Activated naive CD8-positive, alpha-beta T cell treated with anti-CD3 and anti-CD28 coated beads, Interleukin-2, amount 10 ng/mL, durations not matched to agents 7 days and 5 days (primary cell): ENCODE results near the gene PFKFB3. TPM values are rescaled to one million over a fixed set of nuclear protein-coding genes. Genes with fewer than 3 reads are reported as not detected.

Experiments used
- ATAC-seq: fragments of 150-1000 bp; cut with Tn5 transposase; one replicate; pipeline ENCODE4 v1.10.0; 2021; ENCODE audit warnings: low read depth, moderate library complexity
- POLR2A ChIA-PET: fragments of 350-600 bp; sonication (Branson Sonifier 250); formaldehyde crosslinking; loops from one replicate; lab custom pipeline; 2021; ENCODE audit warnings: antibody characterized with exemption; lab: Charles Lee
- DNase-seq: peaks from one replicate; pipeline ENCODE4 v3.0.0; 2021
- H3K27ac Mint-ChIP-seq: one replicate; pipeline ENCODE4 v1.8.0; 2022; ENCODE audit warnings: mild to moderate bottlenecking, mixed read lengths
- H3K27me3 Mint-ChIP-seq: one replicate; pipeline ENCODE4 v1.8.0; 2022; ENCODE audit warnings: mild to moderate bottlenecking, moderate library complexity, mixed read lengths
- H3K36me3 Mint-ChIP-seq: one replicate; pipeline ENCODE4 v1.8.0; 2021; ENCODE audit warnings: mild to moderate bottlenecking, mixed read lengths
- H3K4me1 Mint-ChIP-seq: one replicate; pipeline ENCODE4 v1.8.0; 2021; ENCODE audit warnings: mixed read lengths
- H3K4me3 Mint-ChIP-seq: one replicate; pipeline ENCODE4 v1.8.0; 2022; ENCODE audit warnings: mild to moderate bottlenecking, moderate library complexity, mixed read lengths
- H3K9me3 Mint-ChIP-seq: one replicate; pipeline ENCODE4 v1.8.0; 2021; ENCODE audit warnings: mixed read lengths
- total RNA-seq, 2 experiments: library from RNA; stranded (reverse); gene quantifications; one replicate each; pipeline ENCODE4 v1.2.3, GENCODE V29; 2021

Gene PFKFB3
- total RNA-seq, 2 experiments from 2014 or later: 75.1 to 77.2 TPM

DNA sequence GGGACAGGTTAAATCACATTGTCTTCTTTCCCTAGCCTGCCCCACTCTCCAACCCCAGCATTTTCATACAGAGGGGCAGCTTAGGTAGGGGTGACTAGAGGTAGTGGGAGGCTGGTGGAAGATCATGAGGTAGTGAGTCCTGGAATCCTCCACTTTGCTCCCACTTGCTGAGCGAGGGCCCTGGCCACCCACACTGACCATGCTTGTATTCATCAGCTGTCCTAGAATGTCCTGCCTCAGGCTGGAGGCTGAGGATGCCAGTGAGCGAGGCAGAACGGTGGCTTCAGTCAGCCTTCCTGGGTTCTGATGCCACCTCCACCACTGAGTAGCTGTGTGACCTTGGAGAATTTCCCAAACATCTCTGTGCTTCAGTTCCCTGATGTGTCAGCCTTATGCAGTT lies 34.6 kb upstream of the PFKFB3 start:
- H3K4me1 Mint-ChIP-seq: peaks cover 54% of the 10 kb centered on the region

DNA sequence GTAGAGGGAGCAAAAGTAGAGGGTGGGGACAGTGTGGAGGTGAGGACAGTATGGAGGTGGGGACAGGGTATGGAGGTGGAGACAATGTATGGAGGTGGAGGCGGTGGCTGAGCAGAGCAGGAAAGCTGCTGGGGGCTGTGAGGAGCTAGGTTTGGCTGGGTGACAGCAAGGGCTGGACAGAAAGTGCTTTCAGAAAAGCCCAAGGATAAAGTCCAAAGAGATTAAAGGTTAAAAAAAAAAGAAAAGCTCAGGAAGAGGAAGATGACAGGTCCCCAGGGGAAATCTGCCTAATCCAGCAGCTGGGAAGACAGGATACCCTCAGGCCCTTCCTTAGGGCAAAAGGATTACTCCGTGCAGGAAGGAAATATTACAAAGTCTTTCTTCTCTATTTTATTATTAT lies 32.1 kb upstream of the PFKFB3 start:
- Mint-ChIP-seq H3K36me3 (peaks cover 15% of the 10 kb centered on the region), H3K27ac (no peak overlapping the region), H3K27me3 (no peaks in the 10 kb centered on the region), H3K4me1 (peaks cover 52% of the 10 kb centered on the region), H3K9me3 (no peaks in the 10 kb centered on the region), H3K4me3 (no peak overlapping the region)
- POLR2A ChIA-PET: no interaction called here
- no peak for ATAC-seq
- no peak for DNase-seq

More for the DNA sequence above, 34.6 kb upstream of the PFKFB3 start:
- Mint-ChIP-seq H3K9me3 (no peaks in the 10 kb centered on the region), H3K27ac (no peak overlapping the region), H3K36me3 (peaks cover 14% of the 10 kb centered on the region), H3K4me3 (no peak overlapping the region), H3K27me3 (no peaks in the 10 kb centered on the region)
- ATAC-seq (no peak), DNase-seq (no peak)
- POLR2A ChIA-PET: interaction anchor here (0.9 kb wide), 1 partner anchor 34 kb away, joined by 7 read pairs; the partner anchor contains the start of gene PFKFB3

DNA sequence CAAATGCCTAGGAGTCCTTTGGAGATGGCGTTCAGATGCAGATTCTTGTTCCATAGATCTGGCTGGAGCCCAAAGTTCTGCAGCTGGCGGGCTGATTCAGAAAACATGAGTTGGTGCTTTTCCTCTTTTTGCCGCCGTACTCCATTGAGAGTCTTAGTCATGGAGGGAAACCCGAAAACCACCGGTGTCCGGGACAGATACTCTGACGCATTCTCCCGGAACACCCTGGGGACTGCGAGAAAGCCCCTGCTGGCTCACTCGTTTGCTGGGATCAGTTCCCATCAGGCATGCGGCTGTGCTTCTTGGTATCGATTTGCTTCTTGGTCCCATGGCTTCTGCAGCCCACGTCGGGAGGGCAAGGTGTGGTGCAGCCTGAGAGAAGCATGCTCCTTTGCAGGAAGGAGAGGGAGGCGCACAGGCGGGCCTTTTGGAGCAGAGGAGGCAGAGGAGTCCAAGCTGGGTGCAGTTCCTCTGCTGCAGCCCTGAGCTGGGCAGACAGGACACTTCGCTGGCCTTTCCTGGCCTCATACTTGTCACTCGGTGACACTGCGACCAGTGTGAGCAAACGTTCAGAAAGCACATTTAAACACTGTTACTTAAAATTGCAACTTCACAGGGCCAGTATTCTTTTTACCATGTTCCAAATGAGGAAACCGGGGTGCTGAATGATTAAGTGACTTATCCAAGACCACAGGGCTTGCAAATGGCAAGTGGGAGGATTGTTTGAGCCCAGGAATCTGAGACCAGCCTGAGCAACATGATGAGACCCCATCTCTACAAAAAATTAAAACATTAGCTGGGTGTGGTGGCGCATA lies 30.6 kb upstream of the PFKFB3 start:
- POLR2A ChIA-PET: interaction anchor here (0.7 to 2.8 kb wide), 5 partner anchors 8 to 230 kb away, joined by 3 to 32 read pairs (median 4); partner anchors contain the start of gene PFKFB3
- Mint-ChIP-seq H3K27me3 (no peaks in the 10 kb centered on the region), H3K27ac (peak overlapping the region; percentile 27), H3K36me3 (peaks cover 16% of the 10 kb centered on the region), H3K4me3 (peak overlapping the region; percentile 13), H3K9me3 (no peaks in the 10 kb centered on the region), H3K4me1 (peaks cover 58% of the 10 kb centered on the region)
- DNase-seq (no peak), ATAC-seq (no peak)

DNA sequence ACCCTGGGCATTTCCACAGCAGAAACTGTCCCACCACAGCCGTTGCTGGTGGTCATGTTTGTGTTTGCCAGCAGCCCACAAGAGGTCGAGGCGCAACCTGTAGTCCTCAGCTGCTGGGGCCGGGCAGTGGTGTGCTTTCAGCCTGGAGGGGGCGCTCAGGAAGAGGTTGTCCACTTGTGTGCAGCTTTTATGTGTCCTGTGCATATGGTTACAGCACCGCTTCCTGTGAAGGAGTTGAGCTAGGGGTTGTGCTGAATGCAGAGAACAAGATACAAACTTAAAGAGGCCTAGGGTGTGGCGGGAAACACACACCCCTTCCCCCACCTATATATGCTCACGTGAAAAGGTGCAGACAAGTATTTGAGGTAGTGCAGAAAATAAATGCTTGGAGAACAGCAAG lies 29.5 kb upstream of the PFKFB3 start:
- ATAC-seq (peak; percentile 96), DNase-seq (peak; percentile 78)
- Mint-ChIP-seq H3K4me3 (peak overlapping the region; percentile 67), H3K9me3 (no peaks in the 10 kb centered on the region), H3K27ac (peak overlapping the region; percentile 89), H3K27me3 (no peaks in the 10 kb centered on the region), H3K4me1 (peaks cover 52% of the 10 kb centered on the region), H3K36me3 (peaks cover 16% of the 10 kb centered on the region)
- POLR2A ChIA-PET: interaction anchor here (0.6 to 2.8 kb wide), 6 partner anchors 9 to 229 kb away, joined by 3 to 32 read pairs (median 4); partner anchors contain the start of gene PFKFB3

DNA sequence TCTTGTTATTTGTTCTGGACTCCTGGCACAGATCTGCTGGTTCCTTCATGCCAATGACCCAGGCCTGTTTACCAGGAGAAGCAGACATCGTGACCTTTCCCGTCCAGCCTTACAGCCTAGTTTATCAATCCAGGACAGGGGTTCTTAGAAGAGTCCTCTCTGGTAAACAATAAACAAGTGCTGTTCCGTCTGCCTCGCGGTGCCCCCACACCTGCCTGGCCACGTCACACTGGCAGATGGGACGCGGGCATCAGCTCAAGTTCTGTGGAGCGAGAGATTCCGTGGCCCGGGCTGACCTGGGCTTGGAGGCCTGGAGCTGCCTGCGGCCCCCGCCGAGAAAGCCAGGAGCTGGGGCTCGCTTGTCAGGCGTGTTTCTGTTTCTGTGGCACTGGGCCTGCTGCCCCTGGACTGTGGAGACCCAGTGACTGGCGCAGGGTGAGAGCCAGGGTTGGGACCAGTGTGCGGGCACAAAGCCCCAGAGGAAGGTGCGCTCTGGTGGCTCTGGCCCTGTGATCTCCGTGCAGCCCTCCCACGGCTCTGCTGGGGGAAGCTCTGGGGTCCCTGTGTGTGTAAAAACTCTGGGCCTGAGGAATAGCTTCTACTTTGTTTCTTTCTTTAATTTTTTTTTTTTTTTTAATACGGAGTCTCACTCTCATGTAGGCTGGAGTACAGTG lies 28.4 kb upstream of the PFKFB3 start:
- POLR2A ChIA-PET: interaction anchor here (0.6 to 2.8 kb wide), 2 partner anchors 28 to 1408 kb away, joined by 3 to 32 read pairs; partner anchors contain the start of gene PFKFB3
- Mint-ChIP-seq H3K9me3 (no peaks in the 10 kb centered on the region), H3K27ac (no peak overlapping the region), H3K4me3 (no peak overlapping the region), H3K27me3 (no peaks in the 10 kb centered on the region), H3K4me1 (peaks cover 48% of the 10 kb centered on the region), H3K36me3 (peaks cover 13% of the 10 kb centered on the region)
- ATAC-seq (no peak), DNase-seq (no peak)

DNA sequence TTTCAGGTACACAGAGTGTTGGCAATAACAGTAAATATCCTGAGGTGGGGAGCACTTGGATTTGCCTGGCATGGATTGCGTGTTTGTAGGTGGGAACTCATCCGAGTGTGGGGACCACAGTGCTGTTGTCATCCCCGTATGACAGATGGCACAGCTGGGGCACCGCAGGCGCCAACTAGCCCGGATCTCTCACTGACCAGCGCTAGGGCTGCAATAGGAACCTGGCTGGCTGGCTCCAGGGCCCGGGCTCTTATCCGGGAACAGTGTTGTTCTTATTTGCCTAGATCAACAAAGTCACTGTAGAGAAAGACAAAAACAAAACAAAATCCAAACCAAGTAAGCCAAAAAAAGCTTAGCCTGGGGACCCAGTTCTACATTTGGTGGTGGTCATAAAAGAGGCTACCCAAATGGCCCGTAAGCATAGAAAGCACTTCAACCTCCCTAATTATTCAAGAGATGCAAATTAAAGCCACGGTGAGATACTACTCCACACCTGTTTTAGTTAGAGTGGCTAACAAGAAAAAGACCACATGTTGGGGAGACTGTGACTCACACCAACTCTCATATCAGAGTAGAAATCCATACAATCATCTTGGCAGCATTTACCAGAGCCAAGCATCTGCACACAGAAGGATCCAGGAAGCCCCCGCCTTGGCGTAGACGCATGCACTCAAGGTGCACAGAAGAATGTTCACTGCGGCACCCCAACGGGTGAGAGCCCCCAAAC lies 27.2 kb upstream of the PFKFB3 start:
- Mint-ChIP-seq H3K27me3 (no peaks in the 10 kb centered on the region), H3K4me3 (no peak overlapping the region), H3K36me3 (peaks cover 11% of the 10 kb centered on the region), H3K27ac (peak overlapping the region; percentile 2), H3K9me3 (no peaks in the 10 kb centered on the region), H3K4me1 (peaks cover 43% of the 10 kb centered on the region)
- ATAC-seq (no peak), DNase-seq (no peak)
- POLR2A ChIA-PET: interaction anchor here (0.6 kb wide), 1 partner anchor 113 kb away, joined by 7 read pairs; no protein-coding TSS in a partner anchor

DNA sequence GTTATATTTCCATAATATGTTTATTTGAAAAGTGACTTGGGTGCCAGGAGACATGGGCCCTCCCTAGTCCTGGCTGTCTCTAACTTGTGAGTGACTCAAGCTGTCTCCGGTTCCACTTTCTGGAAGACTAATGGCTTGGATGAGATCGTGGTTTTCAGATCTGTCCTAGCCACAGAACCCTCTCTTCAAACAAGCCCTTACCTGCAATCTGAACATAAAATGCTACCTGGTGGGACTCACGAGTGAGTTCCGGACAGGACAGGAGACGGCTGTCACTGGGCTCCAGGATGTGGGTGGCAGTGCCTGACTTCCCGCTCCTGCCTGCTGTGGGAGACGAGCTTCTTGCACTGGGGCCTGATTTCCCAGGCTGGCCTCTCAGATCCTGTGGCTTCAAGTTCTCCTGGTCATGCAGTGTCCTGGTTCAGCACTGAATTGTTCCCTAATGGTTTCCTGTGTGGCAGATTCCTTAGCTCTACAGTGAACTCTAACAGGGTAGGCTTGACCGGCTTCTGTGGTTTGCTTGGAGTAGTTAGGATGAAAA lies 26.0 kb upstream of the PFKFB3 start:
- DNase-seq (no peak), ATAC-seq (no peak)
- Mint-ChIP-seq H3K27me3 (no peaks in the 10 kb centered on the region), H3K27ac (peak overlapping the region; percentile 15), H3K4me3 (no peak overlapping the region), H3K9me3 (no peaks in the 10 kb centered on the region), H3K4me1 (peaks cover 39% of the 10 kb centered on the region), H3K36me3 (peaks cover 11% of the 10 kb centered on the region)
- POLR2A ChIA-PET: no interaction called here

DNA sequence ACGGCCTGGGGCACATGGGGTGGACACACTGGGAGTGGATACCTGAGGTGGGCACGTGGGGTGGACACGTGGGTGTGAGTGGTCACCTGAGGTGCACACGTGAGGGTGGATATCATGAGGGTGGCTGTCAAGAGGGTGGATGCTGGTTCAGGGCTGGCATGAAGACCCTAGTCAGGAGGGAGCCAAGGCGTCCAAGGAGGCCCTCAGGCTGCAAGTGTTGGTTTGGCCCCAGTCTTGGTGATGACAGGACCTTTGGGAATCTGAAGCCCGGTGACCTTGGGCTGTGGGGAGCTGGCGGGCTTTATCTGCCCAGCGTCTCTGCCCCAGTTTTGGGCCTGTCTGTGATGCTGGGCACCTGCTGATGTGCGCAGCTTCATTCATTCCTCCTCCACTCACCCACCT lies 24.9 kb upstream of the PFKFB3 start:
- H3K9me3 Mint-ChIP-seq: no peaks in the 10 kb centered on the region
- POLR2A ChIA-PET: no interaction called here
- ATAC-seq (no peak), DNase-seq (no peak)
- no peaks in the 10 kb centered on the region for H3K27me3 Mint-ChIP-seq
- H3K4me3 Mint-ChIP-seq: no peak overlapping the region
- peaks cover 10% of the 10 kb centered on the region for H3K36me3 Mint-ChIP-seq
- peak overlapping the region; percentile 23 for H3K27ac Mint-ChIP-seq
- H3K4me1 Mint-ChIP-seq: peaks cover 27% of the 10 kb centered on the region

DNA sequence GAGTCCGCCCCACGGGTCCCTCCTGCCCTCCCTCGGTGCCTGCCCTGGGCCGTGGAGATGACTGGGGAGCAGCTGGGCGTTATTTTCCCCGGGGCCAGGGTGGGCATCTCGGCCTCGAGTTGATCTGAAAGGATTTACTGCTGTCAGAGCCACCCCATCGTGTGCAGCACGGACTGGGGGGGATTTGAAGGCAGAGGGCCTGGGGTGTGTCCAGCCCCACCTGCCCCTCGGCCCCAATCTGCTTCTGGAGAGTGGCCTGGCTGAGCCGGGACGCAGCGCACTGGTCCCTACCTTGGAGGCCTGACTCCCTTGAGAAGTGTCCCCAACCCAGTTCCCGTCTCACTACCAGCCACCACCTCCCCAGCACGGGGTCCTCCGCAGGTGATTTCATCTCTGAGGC lies 24.2 kb upstream of the PFKFB3 start:
- Mint-ChIP-seq H3K4me3 (no peak overlapping the region), H3K27ac (no peak overlapping the region)

DNA sequence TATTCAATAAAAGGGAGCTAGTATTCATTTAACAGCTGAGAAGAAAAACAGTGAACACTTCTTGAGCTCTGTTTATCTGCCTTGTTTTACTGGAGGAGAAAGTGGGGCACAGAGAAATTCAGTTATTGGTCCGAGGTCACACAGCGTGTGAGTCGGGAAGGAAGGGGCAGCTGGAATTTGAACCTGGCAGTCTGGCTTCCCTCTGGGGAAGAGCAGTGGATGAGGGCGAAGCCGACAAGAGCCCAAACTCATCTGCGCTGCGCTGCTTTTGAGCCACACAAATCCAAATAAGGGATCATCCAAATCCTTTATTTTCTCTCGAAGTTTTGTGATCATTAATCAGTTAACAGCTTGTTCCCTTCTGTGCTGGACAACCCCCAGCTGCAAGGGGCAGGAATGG lies 23.7 kb upstream of the PFKFB3 start:
- POLR2A ChIA-PET: no interaction called here
- Mint-ChIP-seq H3K4me3 (no peak overlapping the region), H3K27me3 (no peaks in the 10 kb centered on the region), H3K9me3 (no peaks in the 10 kb centered on the region), H3K27ac (no peak overlapping the region), H3K4me1 (peaks cover 19% of the 10 kb centered on the region), H3K36me3 (peaks cover 5% of the 10 kb centered on the region)
- ATAC-seq (no peak), DNase-seq (no peak)

More for the DNA sequence above, 24.2 kb upstream of the PFKFB3 start:
- POLR2A ChIA-PET: no interaction called here
- H3K9me3 Mint-ChIP-seq: no peaks in the 10 kb centered on the region
- peaks cover 5% of the 10 kb centered on the region for H3K36me3 Mint-ChIP-seq
- DNase-seq: no peak
- peaks cover 20% of the 10 kb centered on the region for H3K4me1 Mint-ChIP-seq
- ATAC-seq: no peak
- no peaks in the 10 kb centered on the region for H3K27me3 Mint-ChIP-seq

DNA sequence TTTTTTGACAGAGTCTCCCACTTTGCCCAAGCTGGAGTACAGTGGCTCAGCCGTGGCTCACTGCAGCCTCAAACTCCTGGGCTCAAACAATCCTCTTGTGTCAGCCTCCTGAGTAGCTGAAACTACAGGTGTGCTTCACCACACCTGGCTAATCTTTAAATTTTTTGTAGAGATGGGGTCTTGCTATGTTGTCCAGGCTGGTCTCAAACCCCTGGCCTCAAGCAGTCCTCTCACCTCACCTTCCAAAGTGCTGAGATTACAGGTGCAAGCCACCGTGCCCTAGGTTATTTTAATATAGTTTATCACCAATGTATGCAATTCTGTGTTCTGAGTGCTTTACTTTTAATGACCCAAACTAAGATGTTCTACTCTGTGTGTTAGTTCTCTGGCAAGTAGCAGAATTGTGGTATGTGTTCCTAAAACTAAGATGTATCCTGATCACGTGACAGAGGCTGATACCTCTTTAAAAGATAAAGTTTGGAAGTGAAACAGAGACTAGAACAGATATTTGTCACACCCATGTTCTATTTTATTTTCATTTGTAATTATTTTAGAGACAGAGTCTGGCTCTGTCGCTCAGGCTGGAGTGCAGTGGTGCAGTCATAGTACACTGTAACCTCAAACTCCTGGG lies 22.1 kb upstream of the PFKFB3 start:
- ATAC-seq (no peak), DNase-seq (no peak)
- no peak overlapping the region for H3K4me3 Mint-ChIP-seq
- no peak overlapping the region for H3K27ac Mint-ChIP-seq
- H3K27me3 Mint-ChIP-seq: no peaks in the 10 kb centered on the region
- no peaks in the 10 kb centered on the region for H3K9me3 Mint-ChIP-seq
- peaks cover 18% of the 10 kb centered on the region for H3K4me1 Mint-ChIP-seq
- POLR2A ChIA-PET: no interaction called here
- peaks cover 4% of the 10 kb centered on the region for H3K36me3 Mint-ChIP-seq

DNA sequence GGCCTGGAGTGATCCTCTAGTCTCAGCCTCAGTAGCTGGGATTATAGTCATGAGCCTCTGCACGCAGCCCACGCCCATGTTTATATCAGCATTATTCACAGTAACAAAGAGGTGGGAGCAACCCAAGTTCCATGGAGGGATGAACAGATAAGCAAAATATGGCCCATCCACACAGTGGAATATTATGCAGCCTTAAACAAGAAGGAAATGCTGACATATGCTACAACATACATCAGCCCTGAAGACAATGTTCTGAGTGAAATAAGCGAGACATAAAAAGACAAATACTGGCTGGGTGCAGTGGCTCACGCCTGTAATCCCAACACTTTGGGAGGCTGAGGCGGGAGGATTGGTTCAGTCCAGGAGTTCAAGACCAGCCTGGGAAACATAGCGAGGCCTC lies 21.5 kb upstream of the PFKFB3 start:
- DNase-seq: no peak
- Mint-ChIP-seq H3K9me3 (no peaks in the 10 kb centered on the region), H3K36me3 (no peaks in the 10 kb centered on the region), H3K27ac (no peak overlapping the region), H3K4me1 (peaks cover 17% of the 10 kb centered on the region), H3K4me3 (no peak overlapping the region), H3K27me3 (no peaks in the 10 kb centered on the region)
- ATAC-seq: no peak
- POLR2A ChIA-PET: no interaction called here
